SK-N-SH (cell line): Measurements from ENCODE around the gene FBXW9. TPM values are rescaled to one million over a fixed set of nuclear protein-coding genes. Genes with fewer than 3 reads are reported as not detected.

Experiments used
- CTCF ChIA-PET: fragments of 300-600, 350-600 bp; formaldehyde crosslinking; extraction: SDS; loops from one replicate; lab custom pipeline; 2021; lab: Yijun Ruan, JAX
- POLR2A ChIA-PET: fragments of 350-600 bp; sonication (Branson Sonifier 250); formaldehyde crosslinking; extraction: SDS; loops from one replicate; lab custom pipeline; 2020; ENCODE audit warnings: antibody characterized with exemption, inconsistent platforms; lab: Yijun Ruan, JAX
- DNase-seq: peaks from one replicate; pipeline ENCODE4 v3.0.0; 2012
- H2AFZ ChIP-seq: fragments of 200-600 bp; sonication (generic); 2 replicates; pipeline ENCODE4 v1.8.1; 2016; ENCODE audit warnings: antibody characterized with exemption, mild to moderate bottlenecking, low read depth
- H3F3A ChIP-seq: fragments of 200-600 bp; sonication (generic); replicated peaks from 2 replicates; pipeline ENCODE3; 2016; ENCODE audit warnings: antibody characterized with exemption, mild to moderate bottlenecking; ENCODE audit not compliant: insufficient read depth
- H3K27ac ChIP-seq, 2 experiments: fragments of 200-500 bp in 1 of 2; fragments of 200-600 bp in 1 of 2; sonication (Bioruptor generic) in 1 of 2; sonication (generic), shearing (Covaris generic) in 1 of 2; 2 replicates each; pipeline versions ENCODE4 v1.5.1 to v1.6.1; 2014 to 2016; ENCODE audit warnings: low read depth in 2 of 2, inconsistent platforms in 1 of 2, low read length in 1 of 2, mild to moderate bottlenecking in 1 of 2, mixed read lengths in 1 of 2
- H3K27me3 ChIP-seq: fragments of 200-600 bp; sonication (generic), shearing (Covaris generic); 2 replicates; pipeline ENCODE4 v1.6.1; 2016; ENCODE audit warnings: mixed run types; ENCODE audit not compliant: insufficient read depth
- H3K36me3 ChIP-seq, 2 experiments: fragments of 200-500 bp in 1 of 2; fragments of 200-600 bp in 1 of 2; sonication (Bioruptor generic) in 1 of 2; sonication (generic) in 1 of 2; replicated peaks in 1 of 2; 2 replicates each; pipeline versions ENCODE3 to v1.5.1; 2014 to 2016; ENCODE audit warnings: low read length in 1 of 2, mild to moderate bottlenecking in 1 of 2; ENCODE audit not compliant: insufficient read depth in 2 of 2, control insufficient read depth in 1 of 2
- H3K4me1 ChIP-seq, 2 experiments: fragments of 200-500 bp in 1 of 2; fragments of 200-600 bp in 1 of 2; sonication (Bioruptor generic) in 1 of 2; sonication (generic), shearing (Covaris generic) in 1 of 2; 2 replicates each; pipeline versions ENCODE4 v1.5.1 to v1.6.1; 2014 to 2016; ENCODE audit warnings: low read depth in 1 of 2, low read length in 1 of 2, mixed run types in 1 of 2; ENCODE audit not compliant: insufficient read depth in 2 of 2, control insufficient read depth in 1 of 2
- H3K4me2 ChIP-seq: fragments of 200-600 bp; sonication (generic), shearing (Covaris generic); 2 replicates; pipeline ENCODE4 v1.6.1; 2017; ENCODE audit warnings: mixed run types
- H3K4me3 ChIP-seq, 2 experiments: fragments of 200-500 bp in 1 of 2; fragments of 200-600 bp in 1 of 2; sonication (Bioruptor generic) in 1 of 2; sonication (generic), shearing (Covaris generic) in 1 of 2; 2 replicates each; pipeline versions ENCODE4 v1.5.1 to v1.8.1; 2014 to 2016; ENCODE audit warnings: low read depth in 2 of 2, inconsistent platforms in 1 of 2, low read length in 1 of 2, mild to moderate bottlenecking in 1 of 2, mixed read lengths in 1 of 2, moderate library complexity in 1 of 2
- H3K79me2 ChIP-seq: fragments of 200-600 bp; sonication (generic); 2 replicates; pipeline ENCODE4 v1.8.1; 2017; ENCODE audit warnings: mild to moderate bottlenecking; ENCODE audit not compliant: insufficient read depth
- H3K9ac ChIP-seq: fragments of 200-600 bp; sonication (generic); 2 replicates; pipeline ENCODE4 v1.6.1; 2017; ENCODE audit warnings: mixed run types
- H3K9me2 ChIP-seq: fragments of 200-600 bp; sonication (generic); 2 replicates; pipeline ENCODE4 v1.6.1; 2017; ENCODE audit warnings: mixed run types
- H3K9me3 ChIP-seq: fragments of 200-600 bp; sonication (generic); 2 replicates; pipeline ENCODE4 v1.6.1; 2017; ENCODE audit warnings: mixed run types, mild to moderate bottlenecking, moderate library complexity
- H4K20me1 ChIP-seq: fragments of 200-600 bp; sonication (generic); 2 replicates; pipeline ENCODE4 v1.6.1; 2017; ENCODE audit warnings: mild to moderate bottlenecking, mixed run types; ENCODE audit not compliant: insufficient read depth
- CHD2 ChIP-seq: fragments of 150-350 bp; IDR thresholded peaks from 2 replicates; pipeline ENCODE4 v1.6.1; 2018; ENCODE audit warnings: low read length; ENCODE audit not compliant: partially characterized antibody
- GABPA ChIP-seq: IDR thresholded peaks from 2 replicates; pipeline ENCODE4 v1.4.0; 2012; ENCODE audit warnings: low read depth, mild to moderate bottlenecking
- GATA2 ChIP-seq: sonication (generic); formaldehyde crosslinking; IDR thresholded peaks from 2 replicates; pipeline ENCODE4 v1.5.0; 2020; ENCODE audit warnings: mild to moderate bottlenecking, missing genetic modification reagents
- MEF2A ChIP-seq: IDR thresholded peaks from 2 replicates; pipeline ENCODE4 v1.4.0; 2012; ENCODE audit warnings: low read depth, borderline replicate concordance
- MXI1 ChIP-seq: IDR thresholded peaks from 2 replicates; pipeline ENCODE4 v1.6.1; 2012; ENCODE audit warnings: mild to moderate bottlenecking, low read depth, low read length, improper control_type of control experiment
- NFIC ChIP-seq: IDR thresholded peaks from 2 replicates; pipeline ENCODE4 v1.4.0; 2012; ENCODE audit warnings: borderline replicate concordance
- NRF1 ChIP-seq: IDR thresholded peaks from 2 replicates; pipeline ENCODE4 v1.6.1; 2012; ENCODE audit warnings: low read depth, mild to moderate bottlenecking, low read length
- RAD21 ChIP-seq: IDR thresholded peaks from 2 replicates; pipeline ENCODE4 v1.6.1; 2012; ENCODE audit warnings: mild to moderate bottlenecking, low read length
- RCOR1 ChIP-seq: fragments of 150-350 bp; IDR thresholded peaks from 2 replicates; pipeline ENCODE4 v1.6.1; 2017; ENCODE audit warnings: antibody characterized with exemption, low read length
- RFX5 ChIP-seq: IDR thresholded peaks from 2 replicates; pipeline ENCODE4 v1.6.1; 2012; ENCODE audit warnings: mild to moderate bottlenecking, improper control_type of control experiment, low read length
- RXRA ChIP-seq: IDR thresholded peaks from 2 replicates; pipeline ENCODE4 v1.4.0; 2012; ENCODE audit warnings: low read depth, mild to moderate bottlenecking, borderline replicate concordance
- SIN3A ChIP-seq: IDR thresholded peaks from 2 replicates; pipeline ENCODE4 v1.6.1; 2012; ENCODE audit warnings: low read depth, mild to moderate bottlenecking, low read length, moderate library complexity, borderline replicate concordance
- SMC3 ChIP-seq: IDR thresholded peaks from 2 replicates; pipeline ENCODE4 v1.6.1; 2012; ENCODE audit warnings: low read depth, low read length, improper control_type of control experiment
- TAF1 ChIP-seq: IDR thresholded peaks from 2 replicates; pipeline ENCODE4 v1.6.1; 2012; ENCODE audit warnings: low read depth, mild to moderate bottlenecking, low read length, moderate library complexity, borderline replicate concordance
- TCF12 ChIP-seq: IDR thresholded peaks from 2 replicates; pipeline ENCODE4 v1.4.0; 2012
- WGBS: methylation state at CpG from one replicate; pipeline ENCODE4 v1.1.6; 2017; ENCODE audit warnings: low lambda C conversion rate; 5-methylcytosine and 5-hydroxymethylcytosine counted together
- polyA plus RNA-seq, 3 experiments: library from polyadenylated mRNA; depleted of rRNA; stranded (reverse); fragments of >200 nt; gene quantifications; 2 replicates each; pipeline ENCODE4 v1.2.3, GENCODE V29; 2012
- TF ChIP-seq, protein P1 (sequence below): fragments of 150-350 bp; IDR thresholded peaks from 2 replicates; pipeline ENCODE4 v1.6.1; 2016; ENCODE audit warnings: mild to moderate bottlenecking, low read depth, low read length
- TF ChIP-seq, protein P2 (sequence below): IDR thresholded peaks from 2 replicates; pipeline ENCODE4 v1.4.0; 2012; ENCODE audit warnings: low read depth, borderline replicate concordance
- TF ChIP-seq, protein P3 (sequence below): IDR thresholded peaks from 2 replicates; pipeline ENCODE4 v1.6.1; 2012; ENCODE audit warnings: mild to moderate bottlenecking, low read depth, low read length, moderate library complexity

FBXW9 gene
- polyA plus RNA-seq, 1 of the 3 experiments (the other 2 are of a cell fraction): 26.6 TPM

DNA sequence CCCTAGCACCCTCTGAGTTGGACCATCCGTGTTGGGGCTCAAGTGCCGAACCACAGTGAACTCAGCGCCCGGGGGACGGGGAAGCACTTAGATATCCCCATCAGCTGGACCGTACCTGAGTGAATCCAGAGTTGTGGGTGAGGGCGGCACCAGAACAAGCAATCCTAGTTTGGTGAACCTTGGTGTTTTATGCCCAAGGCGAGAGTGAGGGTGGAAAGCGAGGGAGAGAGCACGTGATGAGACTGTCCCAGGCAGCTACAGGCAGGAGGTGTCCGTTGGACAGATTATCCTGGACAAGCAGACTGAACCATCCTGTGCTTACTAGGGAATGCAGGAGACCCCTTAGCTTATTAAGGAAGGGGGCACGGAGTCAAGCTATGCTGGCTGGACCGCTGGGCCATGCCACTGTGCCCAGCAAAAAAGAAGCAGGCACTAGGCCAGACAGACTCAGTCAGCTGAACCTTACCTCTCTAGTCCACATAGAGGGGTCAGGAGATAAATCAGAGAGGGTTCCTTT lies 41.5 kb upstream of the FBXW9 start:
- no peak for DNase-seq
- no peak for TF ChIP-seq SMC3
- TF ChIP-seq, all 33 proteins: peak for 0
- Histone ChIP-seq H2AFZ (peak overlapping the region; percentile 82; the same call in 1 of the 2 replicates), H3K4me3 (peak overlapping the region; percentile 83 to 84), H4K20me1 (peaks cover 10% of the 10 kb centered on the region), H3K4me1 (peaks cover 4 to 23% of the 10 kb centered on the region in 2 experiments; a peak in 1 of 4 replicates), H3K4me2 (peak overlapping the region; percentile 96), H3K79me2 (peaks cover 35% of the 10 kb centered on the region), H3K9ac (peak overlapping the region; percentile 81), H3K9me2 (no peaks in the 10 kb centered on the region), H3K36me3 (peaks cover 6 to 11% of the 10 kb centered on the region in 2 experiments), H3K27me3 (no peaks in the 10 kb centered on the region), H3K27ac (peak overlapping the region in 1 of 2 experiments; percentile 84; a peak in 2 of 4 replicates), H3F3A (peaks cover 20% of the 10 kb centered on the region), H3K9me3 (no peaks in the 10 kb centered on the region)
- 10% methylated on average over 13 of the region's 13 CpGs for WGBS
- CTCF ChIA-PET: interaction anchor here (0.9 to 23.9 kb wide), 6 partner anchors 9 to 64 kb away, joined by 3 to 273 read pairs (median 7); partner anchors contain the start of genes PRDX2 and THSD8
- POLR2A ChIA-PET: interaction anchor here (1.1 to 1.2 kb wide), 2 partner anchors 12 to 16 kb away, joined by 3 to 5 read pairs; no protein-coding TSS in a partner anchor

DNA sequence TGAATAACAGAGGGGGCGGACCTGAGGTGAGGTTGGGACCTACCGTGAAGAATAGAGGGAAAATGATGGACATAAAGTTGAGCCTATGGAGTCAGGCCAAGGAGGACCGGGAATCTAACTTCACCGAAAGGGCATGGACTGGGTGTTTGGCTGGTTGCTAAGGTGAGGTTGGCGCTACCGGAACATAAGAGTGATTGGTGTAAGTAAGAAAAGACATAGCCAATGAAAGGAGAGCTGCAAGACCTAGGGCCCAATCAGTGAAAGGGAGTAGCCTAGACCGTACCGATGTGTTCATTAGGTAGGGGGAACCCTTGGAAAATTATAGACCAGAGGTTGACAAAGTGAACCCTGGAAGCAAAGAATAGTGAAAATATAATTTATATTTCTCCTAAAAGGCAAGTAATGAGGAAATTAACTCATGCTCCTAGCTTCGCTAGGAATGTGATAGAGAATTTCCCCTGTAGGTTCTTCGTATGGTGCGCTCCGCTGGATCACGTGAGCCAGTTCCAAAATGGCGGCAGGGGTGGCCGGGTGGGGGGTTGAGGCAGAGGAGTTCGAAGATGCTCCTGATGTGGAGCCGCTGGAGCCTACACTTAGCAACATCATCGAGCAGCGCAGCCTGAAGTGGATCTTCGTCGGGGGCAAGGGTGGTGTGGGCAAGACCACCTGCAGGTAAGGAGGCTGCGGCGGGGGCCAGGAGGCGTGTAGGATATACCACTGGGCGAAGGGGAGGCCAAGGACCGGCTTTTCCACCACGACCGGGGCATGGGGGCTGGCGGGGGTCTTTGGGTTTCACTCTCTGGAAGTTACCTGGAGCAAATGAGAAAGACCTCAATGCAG lies 40.8 kb upstream of the FBXW9 start, which contains the start of gene GET3:
Gene GET3 (plus strand): TSS at position 503 of the 840 bp plus-strand sequence. CDS start 9 bp downstream, at position 512.
- peaks cover 17% of the 10 kb centered on the region for H4K20me1 ChIP-seq
- 2% methylated on average over 20 of the region's 29 CpGs for WGBS
- peaks cover 9 to 28% of the 10 kb centered on the region in 2 experiments; a peak in 1 of 4 replicates for H3K4me1 ChIP-seq
- H3K79me2 ChIP-seq: peaks cover 42% of the 10 kb centered on the region
- ChIA-PET POLR2A (interaction anchor here (0.6 to 1.2 kb wide), 7 partner anchors 10 to 54 kb away, joined by 3 to 5 read pairs (median 3); partner anchors contain the start of gene JUNB), CTCF (interaction anchor here (0.9 to 23.9 kb wide), 8 partner anchors 9 to 65 kb away, joined by 3 to 273 read pairs (median 4); partner anchors contain the start of genes PRDX2 and THSD8)
- H3K9ac ChIP-seq: peak within 1 kb of the TSS; percentile 81
- no peaks in the 10 kb centered on the region for H3K27me3 ChIP-seq
- peak within 1 kb of the TSS; percentile 83 to 84 for H3K4me3 ChIP-seq
- DNase-seq: peak; percentile 86
- no peaks in the 10 kb centered on the region for H3K9me3 ChIP-seq
- H2AFZ ChIP-seq: peak within 1 kb of the TSS; percentile 82
- H3K9me2 ChIP-seq: no peaks in the 10 kb centered on the region
- peak within 1 kb of the TSS; percentile 96 for H3K4me2 ChIP-seq
- H3K27ac ChIP-seq: peak within 1 kb of the TSS; percentile 84 to 96
- peaks cover 6 to 11% of the 10 kb centered on the region in 2 experiments for H3K36me3 ChIP-seq
- H3F3A ChIP-seq: peaks cover 20% of the 10 kb centered on the region
- TF ChIP-seq RXRA (no peak), MEF2A (no peak), NRF1 (no peak), RCOR1 (no peak), TCF12 (no peak), CHD2 (peak; percentile 11), MXI1 (peak; percentile 94), GATA2 (no peak), SMC3 (no peak), RAD21 (no peak), TAF1 (peak; percentile 94), SIN3A (peak; percentile 75; the same call in 1 of the 2 replicates), RFX5 (peak; percentile 84; the same call in 1 of the 2 replicates), NFIC (no peak), GABPA (peak; percentile 19; the same call in 1 of the 2 replicates)
- TF ChIP-seq, protein P1, sequence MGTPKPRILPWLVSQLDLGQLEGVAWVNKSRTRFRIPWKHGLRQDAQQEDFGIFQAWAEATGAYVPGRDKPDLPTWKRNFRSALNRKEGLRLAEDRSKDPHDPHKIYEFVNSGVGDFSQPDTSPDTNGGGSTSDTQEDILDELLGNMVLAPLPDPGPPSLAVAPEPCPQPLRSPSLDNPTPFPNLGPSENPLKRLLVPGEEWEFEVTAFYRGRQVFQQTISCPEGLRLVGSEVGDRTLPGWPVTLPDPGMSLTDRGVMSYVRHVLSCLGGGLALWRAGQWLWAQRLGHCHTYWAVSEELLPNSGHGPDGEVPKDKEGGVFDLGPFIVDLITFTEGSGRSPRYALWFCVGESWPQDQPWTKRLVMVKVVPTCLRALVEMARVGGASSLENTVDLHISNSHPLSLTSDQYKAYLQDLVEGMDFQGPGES: 0 out of 2 replicates have a peak, but pooled peaks have one; percentile 79
- TF ChIP-seq, protein P2, sequence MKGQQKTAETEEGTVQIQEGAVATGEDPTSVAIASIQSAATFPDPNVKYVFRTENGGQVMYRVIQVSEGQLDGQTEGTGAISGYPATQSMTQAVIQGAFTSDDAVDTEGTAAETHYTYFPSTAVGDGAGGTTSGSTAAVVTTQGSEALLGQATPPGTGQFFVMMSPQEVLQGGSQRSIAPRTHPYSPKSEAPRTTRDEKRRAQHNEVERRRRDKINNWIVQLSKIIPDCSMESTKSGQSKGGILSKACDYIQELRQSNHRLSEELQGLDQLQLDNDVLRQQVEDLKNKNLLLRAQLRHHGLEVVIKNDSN: peak; percentile 96
- TF ChIP-seq, protein P3, sequence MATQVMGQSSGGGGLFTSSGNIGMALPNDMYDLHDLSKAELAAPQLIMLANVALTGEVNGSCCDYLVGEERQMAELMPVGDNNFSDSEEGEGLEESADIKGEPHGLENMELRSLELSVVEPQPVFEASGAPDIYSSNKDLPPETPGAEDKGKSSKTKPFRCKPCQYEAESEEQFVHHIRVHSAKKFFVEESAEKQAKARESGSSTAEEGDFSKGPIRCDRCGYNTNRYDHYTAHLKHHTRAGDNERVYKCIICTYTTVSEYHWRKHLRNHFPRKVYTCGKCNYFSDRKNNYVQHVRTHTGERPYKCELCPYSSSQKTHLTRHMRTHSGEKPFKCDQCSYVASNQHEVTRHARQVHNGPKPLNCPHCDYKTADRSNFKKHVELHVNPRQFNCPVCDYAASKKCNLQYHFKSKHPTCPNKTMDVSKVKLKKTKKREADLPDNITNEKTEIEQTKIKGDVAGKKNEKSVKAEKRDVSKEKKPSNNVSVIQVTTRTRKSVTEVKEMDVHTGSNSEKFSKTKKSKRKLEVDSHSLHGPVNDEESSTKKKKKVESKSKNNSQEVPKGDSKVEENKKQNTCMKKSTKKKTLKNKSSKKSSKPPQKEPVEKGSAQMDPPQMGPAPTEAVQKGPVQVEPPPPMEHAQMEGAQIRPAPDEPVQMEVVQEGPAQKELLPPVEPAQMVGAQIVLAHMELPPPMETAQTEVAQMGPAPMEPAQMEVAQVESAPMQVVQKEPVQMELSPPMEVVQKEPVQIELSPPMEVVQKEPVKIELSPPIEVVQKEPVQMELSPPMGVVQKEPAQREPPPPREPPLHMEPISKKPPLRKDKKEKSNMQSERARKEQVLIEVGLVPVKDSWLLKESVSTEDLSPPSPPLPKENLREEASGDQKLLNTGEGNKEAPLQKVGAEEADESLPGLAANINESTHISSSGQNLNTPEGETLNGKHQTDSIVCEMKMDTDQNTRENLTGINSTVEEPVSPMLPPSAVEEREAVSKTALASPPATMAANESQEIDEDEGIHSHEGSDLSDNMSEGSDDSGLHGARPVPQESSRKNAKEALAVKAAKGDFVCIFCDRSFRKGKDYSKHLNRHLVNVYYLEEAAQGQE: no peak
